LNCaP clone FGC (cell line): ENCODE results near the gene HMOX1.

Experiments used
- DNase-seq: peaks from one replicate; pipeline ENCODE4 v3.0.0-alpha.2; 2011; ENCODE audit warnings: low read depth
- H3K4me3 ChIP-seq: 2 replicates; pipeline ENCODE4 v1.5.1; 2011; ENCODE audit warnings: mild to moderate bottlenecking, low read depth, low read length, control low read depth
- TF ChIP-seq, protein P1 (sequence below): IDR thresholded peaks from 2 replicates; pipeline ENCODE4 v1.5.1; 2012; ENCODE audit warnings: mild to moderate bottlenecking; ENCODE audit not compliant: control insufficient read depth, insufficient read depth; ENCODE audit errors: extremely low read depth

The HMOX1 gene

DNA sequence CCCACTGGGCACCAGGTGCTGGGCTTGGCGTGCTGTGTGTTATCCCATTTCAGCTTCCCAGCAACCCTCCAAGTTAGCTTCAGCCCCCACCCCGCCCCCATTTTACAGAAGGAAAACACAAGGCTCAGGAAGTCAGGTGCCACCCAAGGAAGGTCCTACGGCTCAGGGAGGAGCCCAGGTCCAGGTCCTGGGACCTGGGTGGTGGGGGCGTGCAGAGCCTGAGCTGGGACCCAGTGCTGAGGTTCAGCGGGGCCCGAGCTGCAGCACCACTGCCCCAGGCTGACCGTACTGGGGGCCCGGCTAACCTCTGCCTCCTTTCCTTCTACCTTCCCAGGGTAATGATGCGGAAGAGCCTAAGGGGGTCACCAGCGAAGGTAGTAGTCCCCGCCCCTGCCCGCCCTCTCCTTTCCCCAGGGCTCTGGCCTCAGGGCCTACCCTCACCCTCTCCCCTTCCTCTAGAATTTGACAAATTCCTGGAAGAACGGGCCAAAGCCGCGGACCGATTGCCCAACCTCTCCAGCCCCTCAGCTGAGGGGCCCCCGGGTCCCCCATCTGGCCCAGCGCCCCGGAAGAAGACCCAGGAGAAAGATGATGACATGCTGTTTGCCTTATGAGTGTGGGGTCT lies 34.2 kb upstream of the HMOX1 start:
- no peak overlapping the region for H3K4me3 ChIP-seq
- TF ChIP-seq, protein P1, sequence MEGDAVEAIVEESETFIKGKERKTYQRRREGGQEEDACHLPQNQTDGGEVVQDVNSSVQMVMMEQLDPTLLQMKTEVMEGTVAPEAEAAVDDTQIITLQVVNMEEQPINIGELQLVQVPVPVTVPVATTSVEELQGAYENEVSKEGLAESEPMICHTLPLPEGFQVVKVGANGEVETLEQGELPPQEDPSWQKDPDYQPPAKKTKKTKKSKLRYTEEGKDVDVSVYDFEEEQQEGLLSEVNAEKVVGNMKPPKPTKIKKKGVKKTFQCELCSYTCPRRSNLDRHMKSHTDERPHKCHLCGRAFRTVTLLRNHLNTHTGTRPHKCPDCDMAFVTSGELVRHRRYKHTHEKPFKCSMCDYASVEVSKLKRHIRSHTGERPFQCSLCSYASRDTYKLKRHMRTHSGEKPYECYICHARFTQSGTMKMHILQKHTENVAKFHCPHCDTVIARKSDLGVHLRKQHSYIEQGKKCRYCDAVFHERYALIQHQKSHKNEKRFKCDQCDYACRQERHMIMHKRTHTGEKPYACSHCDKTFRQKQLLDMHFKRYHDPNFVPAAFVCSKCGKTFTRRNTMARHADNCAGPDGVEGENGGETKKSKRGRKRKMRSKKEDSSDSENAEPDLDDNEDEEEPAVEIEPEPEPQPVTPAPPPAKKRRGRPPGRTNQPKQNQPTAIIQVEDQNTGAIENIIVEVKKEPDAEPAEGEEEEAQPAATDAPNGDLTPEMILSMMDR: no peak
- no peak for DNase-seq

DNA sequence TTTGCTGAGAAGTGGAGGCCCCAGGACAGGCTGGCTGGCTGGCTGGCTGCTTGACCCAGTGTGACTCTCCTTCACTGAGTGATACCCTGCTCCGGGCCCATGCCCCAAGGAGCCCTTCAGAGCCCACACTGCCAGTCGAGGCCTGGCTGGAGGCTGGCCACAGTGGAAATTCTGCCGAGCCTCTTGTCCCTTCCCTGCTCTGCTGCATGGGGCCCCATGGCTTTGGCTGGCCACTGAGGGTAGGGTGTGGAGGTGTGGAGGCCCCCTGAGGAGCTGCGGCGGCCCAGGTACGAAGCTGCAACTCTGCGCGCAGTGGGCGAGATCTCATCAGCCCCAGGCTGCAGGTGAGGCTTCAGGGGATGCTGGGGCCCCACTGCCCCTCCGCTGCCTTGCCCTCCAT lies 33.4 kb upstream of the HMOX1 start:
- TF ChIP-seq, protein P1: no peak
- no peak overlapping the region for H3K4me3 ChIP-seq

DNA sequence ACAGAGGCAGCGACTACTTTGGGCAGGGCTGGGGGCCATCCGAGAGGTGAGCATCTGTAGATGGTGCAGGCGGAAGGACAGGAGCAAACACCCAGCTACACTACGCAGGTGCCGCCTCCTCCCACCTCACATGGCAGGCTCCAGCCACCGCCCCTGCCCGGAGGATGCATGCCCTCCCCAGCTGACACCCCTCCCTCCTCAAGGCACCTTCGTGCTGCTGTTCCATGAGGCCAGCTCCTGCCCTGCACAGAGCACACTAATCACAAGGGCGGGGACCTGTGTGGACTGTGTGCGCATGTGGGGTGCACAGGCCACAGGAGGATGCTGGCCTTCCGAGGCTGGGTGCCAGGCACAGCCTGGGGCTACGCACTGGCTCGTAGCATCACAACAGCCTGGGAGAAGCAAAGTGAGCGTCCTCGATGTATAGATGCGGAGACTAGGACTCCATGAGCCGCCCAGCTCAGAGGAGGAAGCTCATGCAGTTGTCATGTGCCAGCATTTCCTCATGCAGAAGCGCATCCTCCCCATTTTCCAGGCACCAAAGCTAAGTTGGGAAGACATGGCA lies 32.8 kb upstream of the HMOX1 start:
- no peak overlapping the region for H3K4me3 ChIP-seq
- DNase-seq: no peak
- TF ChIP-seq, protein P1: no peak

More for the DNA sequence above, 33.4 kb upstream of the HMOX1 start:
- DNase-seq: no peak

DNA sequence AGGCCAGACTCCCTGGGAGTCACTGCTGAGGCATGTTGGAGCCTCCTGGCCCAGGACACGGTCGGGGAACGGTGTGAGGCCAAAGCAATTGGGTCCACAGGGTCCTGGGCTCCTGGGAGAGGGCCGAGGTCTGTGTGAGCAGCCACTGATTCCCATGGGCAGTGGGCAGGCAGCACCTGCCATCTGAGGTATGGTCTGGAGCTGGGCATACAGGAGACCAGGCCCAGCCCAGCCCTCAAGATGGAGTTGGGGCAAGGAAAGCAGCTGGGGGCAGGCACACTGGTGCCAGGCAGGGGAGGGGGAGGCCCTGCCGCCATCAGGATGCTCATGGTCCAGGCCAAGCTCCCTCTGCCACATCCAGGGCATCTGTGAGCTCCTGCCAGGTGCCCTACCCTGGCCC lies 32.2 kb upstream of the HMOX1 start:
- H3K4me3 ChIP-seq: no peak overlapping the region
- no peak for DNase-seq
- TF ChIP-seq, protein P1: no peak

DNA sequence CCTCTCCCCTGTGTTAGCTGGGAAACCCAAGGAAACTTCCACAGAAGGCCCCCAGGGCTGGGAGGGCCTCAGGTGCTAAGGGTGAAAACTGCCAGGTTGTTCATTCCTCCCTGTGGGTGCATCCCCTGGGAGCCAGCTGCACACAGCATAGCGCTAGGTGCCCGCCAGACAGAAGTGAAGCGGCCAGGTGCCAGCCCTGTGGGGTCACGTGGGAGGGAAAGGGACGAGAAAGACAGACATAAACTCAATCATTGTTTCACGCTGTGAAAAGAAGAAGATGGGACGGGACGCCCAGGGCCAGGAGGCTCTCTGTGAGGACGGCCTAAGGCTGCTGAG lies 31.6 kb upstream of the HMOX1 start:
- TF ChIP-seq, protein P1: no peak
- no peak for DNase-seq
- no peak overlapping the region for H3K4me3 ChIP-seq

DNA sequence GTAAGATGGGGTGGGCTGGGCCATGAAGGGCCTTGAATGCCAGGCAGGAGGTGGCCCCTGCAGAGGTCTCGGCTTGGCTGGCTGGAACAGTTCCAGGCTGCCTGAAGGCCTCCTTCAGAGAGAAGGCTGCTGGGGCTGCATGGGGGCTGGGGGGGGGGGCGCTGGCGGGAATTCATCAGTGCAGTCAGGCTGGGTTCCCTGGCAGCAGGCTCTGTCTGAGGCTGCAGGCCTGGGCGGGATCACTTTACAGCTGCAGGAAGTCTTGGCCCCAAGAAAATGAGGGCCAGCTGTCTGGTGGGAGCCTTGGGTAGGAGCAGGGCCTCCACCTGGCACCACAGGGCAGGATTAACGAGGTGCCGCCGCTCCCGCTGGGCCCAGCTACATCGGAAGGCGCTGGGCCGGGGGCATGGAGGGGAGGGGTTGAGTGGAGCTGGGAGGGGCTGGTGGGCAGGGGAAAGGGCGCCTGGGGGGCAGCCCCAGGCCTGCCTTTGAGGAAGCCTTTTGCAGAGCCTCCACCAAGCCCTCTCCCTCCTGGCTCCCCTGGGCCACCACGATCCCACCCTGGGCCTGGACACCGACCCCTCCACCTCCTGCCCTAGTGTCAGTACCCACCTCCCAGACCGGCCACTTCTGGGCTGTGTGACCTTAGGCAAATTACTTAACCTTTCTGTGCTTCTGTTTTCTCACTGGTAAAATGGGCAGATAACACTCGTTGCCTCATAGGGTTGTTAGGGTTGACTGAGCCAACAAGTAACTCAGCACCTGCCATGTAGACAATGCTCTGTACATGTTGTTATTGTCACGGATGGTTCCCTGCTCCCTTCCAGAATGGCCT lies 31.0 kb upstream of the HMOX1 start:
- no peak overlapping the region for H3K4me3 ChIP-seq
- TF ChIP-seq, protein P1: no peak
- DNase-seq: no peak
